Activated naive CD8-positive, alpha-beta T cell treated with anti-CD3 and anti-CD28 coated beads, Interleukin-2, amount 50 U/mL, for 24 hours (primary cell): ENCODE data around the gene TRANK1.
"Not testable (repeated sequence)": the region's sequence is repeated elsewhere in the genome, so short reads cannot be mapped to it uniquely, and the experiment has no call there.

ENCODE experiments used
- ATAC-seq: fragments of 150-1000 bp; cut with Tn5 transposase; one replicate; pipeline ENCODE4 v1.10.0; 2021
- DNase-seq: peaks from one replicate; pipeline ENCODE4 v3.0.0; 2021
- H3K27ac Mint-ChIP-seq: one replicate; pipeline ENCODE4 v1.8.0; 2021; ENCODE audit warnings: mild to moderate bottlenecking, mixed read lengths
- H3K27me3 Mint-ChIP-seq: one replicate; pipeline ENCODE4 v1.8.0; 2021; ENCODE audit warnings: mixed read lengths
- H3K36me3 Mint-ChIP-seq: one replicate; pipeline ENCODE4 v1.8.0; 2021; ENCODE audit warnings: low read depth, mixed read lengths
- H3K4me1 Mint-ChIP-seq: one replicate; pipeline ENCODE4 v1.8.0; 2021; ENCODE audit warnings: mixed read lengths
- H3K4me3 Mint-ChIP-seq: one replicate; pipeline ENCODE4 v1.8.0; 2021; ENCODE audit warnings: mild to moderate bottlenecking, moderate library complexity, mixed read lengths
- H3K9me3 Mint-ChIP-seq: one replicate; pipeline ENCODE4 v1.8.0; 2021; ENCODE audit warnings: mixed read lengths

TRANK1 gene

DNA sequence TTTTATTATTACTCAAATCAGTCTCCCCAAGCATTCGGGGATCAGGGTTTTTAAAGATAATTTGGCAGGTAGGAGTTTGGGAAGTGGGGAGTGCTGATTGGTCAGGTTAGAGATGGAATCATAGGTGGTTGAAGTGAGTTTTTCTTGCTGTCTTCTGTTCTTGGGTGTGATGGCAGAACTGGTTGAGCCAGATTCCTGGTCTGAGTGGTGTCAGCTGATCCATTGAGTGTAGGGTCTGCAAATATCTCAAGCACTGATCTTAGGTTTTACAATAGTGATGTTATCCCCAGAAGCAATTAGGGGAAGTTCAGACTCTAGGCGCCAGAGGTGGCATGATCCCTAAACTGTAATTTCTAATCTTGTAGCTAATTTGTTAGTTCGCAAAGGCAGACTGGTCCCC, 20.6 kb upstream of the TRANK1 start:
- H3K27me3 Mint-ChIP-seq = no peaks in the 10 kb centered on the region
- H3K4me1 Mint-ChIP-seq = peaks cover 14% of the 10 kb centered on the region
- DNase-seq (no peak), ATAC-seq (no peak)
- H3K9me3 Mint-ChIP-seq = no peaks in the 10 kb centered on the region
- no peak overlapping the region for H3K27ac Mint-ChIP-seq
- no peak overlapping the region for H3K4me3 Mint-ChIP-seq
- H3K36me3 Mint-ChIP-seq = no peaks in the 10 kb centered on the region

GRCh38 chr3:36964817-36965216, 20.0 kb upstream of the TRANK1 start:
- Mint-ChIP-seq H3K4me1 (peaks cover 10% of the 10 kb centered on the region), H3K9me3 (no peaks in the 10 kb centered on the region), H3K27ac (no peak overlapping the region), H3K4me3 (no peak overlapping the region), H3K36me3 (no peaks in the 10 kb centered on the region), H3K27me3 (no peaks in the 10 kb centered on the region)
- DNase-seq (no peak), ATAC-seq (no peak)

GRCh38 chr3:36964331-36964730, 19.5 kb upstream of the TRANK1 start:
- peaks cover 6% of the 10 kb centered on the region for H3K4me1 Mint-ChIP-seq
- DNase-seq (no peak), ATAC-seq (no peak)
- no peak overlapping the region for H3K4me3 Mint-ChIP-seq
- no peaks in the 10 kb centered on the region for H3K27me3 Mint-ChIP-seq
- H3K36me3 Mint-ChIP-seq = no peaks in the 10 kb centered on the region
- no peaks in the 10 kb centered on the region for H3K9me3 Mint-ChIP-seq
- H3K27ac Mint-ChIP-seq = no peak overlapping the region

- H3K27me3 Mint-ChIP-seq, ATAC-seq, H3K36me3 Mint-ChIP-seq, H3K9me3 Mint-ChIP-seq, DNase-seq, H3K4me3 Mint-ChIP-seq, H3K27ac Mint-ChIP-seq: not testable (repeated sequence)
- peaks cover 10% of the 10 kb centered on the region for H3K4me1 Mint-ChIP-seq
Measured at GRCh38 chr3:36963008-36963407, 18.2 kb upstream of the TRANK1 start.

DNA sequence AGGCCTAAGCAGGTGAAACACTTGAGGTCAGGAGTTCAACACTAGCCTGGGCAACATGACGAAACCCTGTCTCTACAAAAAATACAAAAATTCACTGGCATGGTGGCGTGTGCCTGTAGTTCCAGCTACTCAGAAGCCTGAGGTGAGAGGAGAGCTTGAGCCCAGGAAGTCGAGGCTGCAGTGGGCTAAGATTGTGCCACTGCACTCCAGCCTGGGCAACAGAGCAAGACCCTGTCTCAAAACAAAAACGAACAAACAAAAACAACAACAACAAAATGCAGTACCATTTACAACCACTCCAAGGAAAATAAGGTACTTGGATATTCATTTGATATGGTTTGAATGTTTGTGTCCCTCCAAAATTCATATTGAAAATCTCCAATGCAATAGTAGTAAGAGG, 15.6 kb upstream of the TRANK1 start:
- Mint-ChIP-seq H3K4me3 (no peak overlapping the region), H3K36me3 (no peaks in the 10 kb centered on the region), H3K27me3 (no peaks in the 10 kb centered on the region), H3K4me1 (peaks cover 28% of the 10 kb centered on the region), H3K9me3 (no peaks in the 10 kb centered on the region), H3K27ac (no peak overlapping the region)
- DNase-seq (no peak), ATAC-seq (no peak)

- Mint-ChIP-seq H3K27ac (no peak overlapping the region), H3K27me3 (no peaks in the 10 kb centered on the region), H3K4me3 (no peak overlapping the region), H3K4me1 (peaks cover 28% of the 10 kb centered on the region), H3K36me3 (no peaks in the 10 kb centered on the region), H3K9me3 (no peaks in the 10 kb centered on the region)
- no peak for DNase-seq
- no peak for ATAC-seq
Measured at GRCh38 chr3:36959821-36960220, 15.0 kb upstream of the TRANK1 start.

GRCh38 chr3:36957862-36958686, 13.2 kb upstream of the TRANK1 start:
- peaks cover 28% of the 10 kb centered on the region for H3K4me1 Mint-ChIP-seq
- peak overlapping the region; percentile 12 for H3K4me3 Mint-ChIP-seq
- H3K9me3 Mint-ChIP-seq = no peaks in the 10 kb centered on the region
- DNase-seq = peak; percentile 15
- peak; percentile 60 for ATAC-seq
- H3K36me3 Mint-ChIP-seq = no peaks in the 10 kb centered on the region
- peak overlapping the region; percentile 34 for H3K27ac Mint-ChIP-seq
- no peaks in the 10 kb centered on the region for H3K27me3 Mint-ChIP-seq

DNA sequence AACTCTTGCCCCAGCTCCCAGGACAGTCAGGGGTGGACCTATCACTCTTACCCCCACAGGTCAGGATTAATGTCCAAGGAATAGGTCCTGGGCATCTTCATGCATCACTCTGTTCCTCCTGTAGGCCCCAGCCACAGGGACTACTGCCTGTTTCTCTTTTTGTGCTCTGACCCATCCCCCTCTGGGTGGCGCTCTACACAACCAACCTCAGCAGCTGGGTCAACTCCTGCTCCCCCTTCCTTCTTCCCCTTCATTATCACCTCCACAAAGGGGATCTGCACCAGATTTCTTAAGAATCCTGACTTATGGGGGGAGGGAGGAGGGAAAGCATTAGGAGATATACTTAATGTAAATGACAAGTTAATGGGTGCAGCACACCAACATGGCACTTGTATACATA, 12.2 kb upstream of the TRANK1 start:
- no peak for ATAC-seq
- H3K9me3 Mint-ChIP-seq = no peaks in the 10 kb centered on the region
- no peak overlapping the region for H3K27ac Mint-ChIP-seq
- no peaks in the 10 kb centered on the region for H3K27me3 Mint-ChIP-seq
- DNase-seq = no peak
- no peaks in the 10 kb centered on the region for H3K36me3 Mint-ChIP-seq
- H3K4me3 Mint-ChIP-seq = no peak overlapping the region
- peaks cover 28% of the 10 kb centered on the region for H3K4me1 Mint-ChIP-seq

GRCh38 chr3:36956155-36956554, 11.3 kb upstream of the TRANK1 start:
- H3K36me3 Mint-ChIP-seq = no peaks in the 10 kb centered on the region
- peaks cover 28% of the 10 kb centered on the region for H3K4me1 Mint-ChIP-seq
- no peak overlapping the region for H3K27ac Mint-ChIP-seq
- no peak for DNase-seq
- ATAC-seq = no peak
- no peaks in the 10 kb centered on the region for H3K9me3 Mint-ChIP-seq
- H3K4me3 Mint-ChIP-seq = no peak overlapping the region
- no peaks in the 10 kb centered on the region for H3K27me3 Mint-ChIP-seq

- Mint-ChIP-seq H3K4me1 (peaks cover 28% of the 10 kb centered on the region), H3K9me3 (no peaks in the 10 kb centered on the region), H3K27ac (no peak overlapping the region), H3K36me3 (no peaks in the 10 kb centered on the region), H3K27me3 (no peaks in the 10 kb centered on the region), H3K4me3 (no peak overlapping the region)
- no peak for DNase-seq
- no peak for ATAC-seq
Measured at GRCh38 chr3:36954452-36955134, 9.7 kb upstream of the TRANK1 start.

GRCh38 chr3:36947814-36948213, 3.0 kb upstream of the TRANK1 start:
- not testable (repeated sequence) for H3K4me3 Mint-ChIP-seq, H3K27me3 Mint-ChIP-seq, DNase-seq, ATAC-seq, H3K27ac Mint-ChIP-seq
- Mint-ChIP-seq H3K4me1 (peaks cover 11% of the 10 kb centered on the region), H3K36me3 (peaks cover 11% of the 10 kb centered on the region), H3K9me3 (peaks cover 19% of the 10 kb centered on the region)

DNA sequence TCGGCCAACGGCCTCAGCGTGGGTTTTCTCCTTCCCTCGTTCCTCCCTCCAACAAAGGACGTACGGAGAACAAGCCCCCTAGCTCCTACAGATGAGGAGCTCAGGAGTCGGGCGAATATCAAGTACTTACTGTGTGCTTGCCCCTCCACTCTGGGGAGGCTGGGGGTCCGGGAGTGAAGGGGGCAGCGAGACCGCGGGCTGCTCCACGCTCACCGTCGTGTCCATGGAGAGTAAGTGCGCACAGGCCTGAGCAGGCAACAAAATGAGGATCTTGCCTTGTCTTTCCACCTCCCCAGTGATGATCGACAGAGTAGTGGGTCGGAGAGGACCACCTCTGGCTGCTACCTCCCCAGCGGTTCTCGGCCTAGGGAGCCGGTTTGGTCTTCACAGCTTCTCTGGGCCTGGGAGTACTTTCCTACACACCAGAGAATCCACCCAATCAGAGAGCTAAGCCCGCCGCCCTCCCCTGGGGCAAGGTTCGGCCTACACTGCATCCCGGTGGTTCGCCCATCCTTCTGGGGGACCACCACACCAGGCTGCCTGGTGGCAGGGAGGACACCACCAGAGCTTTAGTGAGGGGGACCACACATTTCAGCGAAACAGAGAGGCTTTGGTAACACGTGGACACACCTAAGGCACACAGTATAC, 603 bp upstream of the TRANK1 start:
- H3K4me3 Mint-ChIP-seq = peak overlapping the region; percentile 74
- peaks cover 11% of the 10 kb centered on the region for H3K36me3 Mint-ChIP-seq
- ATAC-seq (no peak), DNase-seq (no peak)
- peaks cover 20% of the 10 kb centered on the region for H3K4me1 Mint-ChIP-seq
- H3K27ac Mint-ChIP-seq = peak overlapping the region; percentile 53
- peaks cover 19% of the 10 kb centered on the region for H3K9me3 Mint-ChIP-seq
- H3K27me3 Mint-ChIP-seq = peaks cover 2% of the 10 kb centered on the region

- peaks cover 17% of the 10 kb centered on the region for H3K9me3 Mint-ChIP-seq
- peak overlapping the region; percentile 75 for H3K4me3 Mint-ChIP-seq
- H3K27me3 Mint-ChIP-seq = peaks cover 2% of the 10 kb centered on the region
- peak; percentile 47 for ATAC-seq
- peak; percentile 49 for DNase-seq
- H3K4me1 Mint-ChIP-seq = peaks cover 21% of the 10 kb centered on the region
- peaks cover 11% of the 10 kb centered on the region for H3K36me3 Mint-ChIP-seq
- no peak overlapping the region for H3K27ac Mint-ChIP-seq
Measured at GRCh38 chr3:36944012-36944640, 728 bp downstream of the TRANK1 start.

DNA sequence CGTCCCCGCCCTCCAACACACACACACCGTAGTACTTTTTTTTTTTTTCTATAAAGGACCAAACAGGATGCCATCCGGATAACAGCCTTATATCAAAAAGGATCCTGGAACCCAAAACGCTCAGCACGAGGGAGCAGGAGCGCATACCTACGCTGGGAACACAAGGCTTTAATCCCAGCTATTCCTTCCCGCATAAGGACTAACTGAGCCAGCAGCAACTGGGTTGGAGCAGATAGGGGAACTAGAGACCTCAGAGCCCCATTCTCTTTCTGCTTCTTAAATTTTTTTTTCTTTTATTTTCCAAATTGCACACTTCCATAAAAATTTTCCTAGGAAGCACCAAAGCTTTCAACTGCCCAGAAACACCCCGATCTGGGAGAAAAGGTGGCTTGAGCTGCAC, 1.3 kb downstream of the TRANK1 start:
- Mint-ChIP-seq H3K4me1 (peaks cover 21% of the 10 kb centered on the region), H3K4me3 (peak overlapping the region; percentile 75), H3K36me3 (peaks cover 11% of the 10 kb centered on the region), H3K27ac (peak overlapping the region; percentile 64), H3K9me3 (peaks cover 13% of the 10 kb centered on the region), H3K27me3 (peaks cover 2% of the 10 kb centered on the region)
- ATAC-seq = no peak
- no peak for DNase-seq
